ENCODE results near the gene BRD3OS.
"Not testable (repeated sequence)": the region's sequence is repeated elsewhere in the genome, so short reads cannot be mapped to it uniquely, and the experiment has no call there.

BRD3OS gene

GRCh38 chr9:134063571-134064450 lies 38.5 kb downstream of the BRD3OS start:
- no peak for DNase-seq (ENCODE audit: low spot score)

GRCh38 chr9:134064711-134065110 lies 39.4 kb downstream of the BRD3OS start:
- no peak for DNase-seq (ENCODE audit: low spot score)

GRCh38 chr9:134065612-134066419 lies 40.5 kb downstream of the BRD3OS start:
- no peak for DNase-seq (ENCODE audit: low spot score)

GRCh38 chr9:134066526-134066912 lies 41.2 kb downstream of the BRD3OS start:
- DNase-seq (ENCODE audit: low spot score): peak; percentile 15

GRCh38 chr9:134066913-134067851 lies 41.9 kb downstream of the BRD3OS start:
- DNase-seq (ENCODE audit: low spot score): no peak

GRCh38 chr9:134067904-134068743 lies 42.8 kb downstream of the BRD3OS start, which contains the start of gene BRD3:
BRD3 (minus strand) TSS chr9:134068026; CDS start chr9:134053477, 14,549 bp downstream.
- DNase-seq (ENCODE audit: low spot score): peak; percentile 79

- no peak for DNase-seq (ENCODE audit: low spot score)
These were observed 43.6 kb downstream of the BRD3OS start for GRCh38 chr9:134068744-134069479.

- no peak for DNase-seq (ENCODE audit: low spot score)
These were observed 44.5 kb downstream of the BRD3OS start for GRCh38 chr9:134069480-134070399.

GRCh38 chr9:134071149-134071548 lies 45.9 kb downstream of the BRD3OS start:
- no peak for DNase-seq (ENCODE audit: low spot score)

GRCh38 chr9:134072683-134073082 lies 47.4 kb downstream of the BRD3OS start:
- not testable (repeated sequence) for DNase-seq (ENCODE audit: low spot score)

GRCh38 chr9:134073500-134073899 lies 48.2 kb downstream of the BRD3OS start:
- no peak for DNase-seq (ENCODE audit: low spot score)

- DNase-seq (ENCODE audit: low spot score): not testable (repeated sequence)
These were observed 50.4 kb downstream of the BRD3OS start for GRCh38 chr9:134075689-134076088.

GRCh38 chr9:134076644-134077043 lies 51.4 kb downstream of the BRD3OS start:
- no peak for DNase-seq (ENCODE audit: low spot score)
